Adrenal gland (tissue), 12 donors: Measurements from ENCODE around the gene PRR33. TPM values are rescaled to one million over a fixed set of nuclear protein-coding genes. Genes with fewer than 3 reads are reported as not detected.

ENCODE experiments used
- DNase-seq, 7 donors: peaks; one replicate each; pipeline ENCODE4 v3.0.0-alpha.2; 2019 to 2020
- H3K27ac ChIP-seq, 5 donors: fragments of 200-600 bp; sonication (generic) in 4 of 5; 1 replicate in 3 of 5; 2 replicates in 2 of 5; pipeline versions ENCODE4 v1.5.1 to v1.8.0; 2016 to 2020; ENCODE audit warnings: mild to moderate bottlenecking in 1 of 5
- H3K27me3 ChIP-seq: fragments of 200-600 bp; 2 replicates; pipeline ENCODE4 v1.8.0; 2021
- H3K36me3 ChIP-seq, 2 donors: fragments of 200-600 bp; replicated peaks in 1 of 2; 1 replicate in 1 of 2; 2 replicates in 1 of 2; pipeline versions ENCODE4 v1.5.1 to v1.8.0; 2018 to 2022
- H3K4me1 ChIP-seq, 2 donors: fragments of 200-600 bp; replicated peaks in 1 of 2; 1 replicate in 1 of 2; 2 replicates in 1 of 2; pipeline versions ENCODE4 v1.5.1 to v1.8.0; 2018 to 2021
- H3K4me3 ChIP-seq, 4 donors: fragments of 200-600 bp; sonication (generic) in 3 of 4; one replicate each; pipeline ENCODE4 v1.5.1; 2016 to 2018
- H3K9me3 ChIP-seq, 3 donors: fragments of 200-600 bp; sonication (generic) in 1 of 3; replicated peaks in 1 of 3; 1 replicate in 2 of 3; 2 replicates in 1 of 3; pipeline versions ENCODE4 v1.5.1 to v1.8.0; 2016 to 2021
- CTCF ChIP-seq, 6 experiments: fragments of 450-650 bp in 4 of 6; fragments of 200-600 bp in 2 of 6; sonication (generic) in 1 of 6; IDR thresholded peaks; 1 replicate in 5 of 6; 2 replicates in 1 of 6; pipeline versions ENCODE4 v1.5.1 to v1.8.0; 2016 to 2021; ENCODE audit warnings: antibody characterized with exemption in 6 of 6, mild to moderate bottlenecking in 2 of 6, moderate library complexity in 1 of 6
- POLR2A ChIP-seq, 2 donors: fragments of 450-650 bp; IDR thresholded peaks; one replicate each; pipeline ENCODE4 v1.6.1; 2017; ENCODE audit warnings: antibody characterized with exemption in 2 of 2, mild to moderate bottlenecking in 2 of 2, moderate library complexity in 1 of 2
- WGBS, 4 donors: extraction: QIAGEN DNeasy Blood & Tissue Kit in 2 of 4; methylation state at CpG; one replicate each; pipeline versions ENCODE4 v1.1.5 to v1.1.7; 2013 to 2017; 5-methylcytosine and 5-hydroxymethylcytosine counted together
- intact Hi-C, 2 donors: fragments of 100-400 bp; cut with DNase I; formaldehyde crosslinking; loops; one replicate each; pipeline versions ENCODE4 v1.14.1 to v1.15.0; 2022 to 2023
- polyA plus RNA-seq, 3 donors: library from polyadenylated mRNA; stranded (reverse); fragments of 200-250 nt in 2 of 3; fragments of 350-450 nt in 1 of 3; fragmentation: Illumina TruSeq in 1 of 3; extraction: RNeasy Lipid Tissue Mini Kit (QIAGEN cat#74804) in 1 of 3; gene quantifications; one replicate each; pipeline ENCODE4 v1.2.3, GENCODE V29; 2013 to 2014
- total RNA-seq, 9 donors: library from RNA; depleted of rRNA in 4 of 9; stranded (reverse); fragments of >200 nt in 4 of 9; fragments of 120-200 nt in 1 of 9; fragmentation: NEBNext Ultra II Directional in 1 of 9; extraction: Animal tissue kit (Norgen Biotek cat#: 25700) in 1 of 9; gene quantifications; one replicate each; pipeline versions ENCODE4 v1.1.0 to v1.2.4, GENCODE V29; 2013 to 2023
- donor health status: healthy with polysubstance abuse.
- donor health status: Bipolar disorder and iron deficiency.
- donor health status: DM: yes; HTN: yes; CAD: no.
- donor health status: DM: no; HTN: no; CAD: no.
- donor health status: DM: no; HTN: no; CAD: no.
- donor health status: DM: yes; HTN: yes; CAD: no.

The PRR33 gene
- total and polyA plus RNA-seq, 12 donors = 0.07 to 2.3 (median 0.25) TPM; not detected in 6

DNA sequence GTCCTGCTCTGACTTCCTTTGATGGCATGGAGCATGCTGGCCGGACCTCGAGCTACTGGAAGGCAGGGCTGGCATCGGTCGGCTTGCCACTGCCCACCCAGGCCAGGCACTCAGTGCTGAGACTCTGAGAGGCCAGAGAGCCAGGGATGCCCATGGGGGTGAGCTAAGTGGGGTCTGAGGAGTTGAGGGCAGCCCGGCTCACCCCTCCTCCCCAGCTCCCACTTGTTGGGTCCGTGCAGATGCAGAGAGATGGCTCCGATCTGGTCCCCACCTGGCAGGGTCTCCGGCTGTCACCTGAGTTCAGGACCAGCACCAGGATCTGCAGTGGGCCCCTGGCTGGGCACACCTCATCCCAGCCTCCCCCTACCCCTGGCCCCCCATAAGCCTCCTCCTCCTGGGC is 25.5 kb downstream of the PRR33 start:
- H3K27me3 ChIP-seq = no peaks in the 10 kb centered on the region
- H3K9me3 ChIP-seq = no peaks in the 10 kb centered on the region
- H3K36me3 ChIP-seq = no peaks in the 10 kb centered on the region
- H3K4me1 ChIP-seq = peaks cover 38 to 62% of the 10 kb centered on the region in 2 donors
- peak in 2 of 7 donors; percentile 45 to 50 for DNase-seq
- intact Hi-C loops = no loop called here
- TF ChIP-seq CTCF (IDR thresholded peaks at IDR 0.05) (no peak), POLR2A (IDR thresholded peaks at IDR 0.05) (no peak)
- peak overlapping the region in 2 of 4 donors; percentile 58 to 60 for H3K4me3 ChIP-seq
- peak overlapping the region; percentile 78 to 97 (median 88) for H3K27ac ChIP-seq
- WGBS, 4 donors = 44 to 60% (median 54%) methylated on average over 4 to 8 of the region's 8 CpGs

DNA sequence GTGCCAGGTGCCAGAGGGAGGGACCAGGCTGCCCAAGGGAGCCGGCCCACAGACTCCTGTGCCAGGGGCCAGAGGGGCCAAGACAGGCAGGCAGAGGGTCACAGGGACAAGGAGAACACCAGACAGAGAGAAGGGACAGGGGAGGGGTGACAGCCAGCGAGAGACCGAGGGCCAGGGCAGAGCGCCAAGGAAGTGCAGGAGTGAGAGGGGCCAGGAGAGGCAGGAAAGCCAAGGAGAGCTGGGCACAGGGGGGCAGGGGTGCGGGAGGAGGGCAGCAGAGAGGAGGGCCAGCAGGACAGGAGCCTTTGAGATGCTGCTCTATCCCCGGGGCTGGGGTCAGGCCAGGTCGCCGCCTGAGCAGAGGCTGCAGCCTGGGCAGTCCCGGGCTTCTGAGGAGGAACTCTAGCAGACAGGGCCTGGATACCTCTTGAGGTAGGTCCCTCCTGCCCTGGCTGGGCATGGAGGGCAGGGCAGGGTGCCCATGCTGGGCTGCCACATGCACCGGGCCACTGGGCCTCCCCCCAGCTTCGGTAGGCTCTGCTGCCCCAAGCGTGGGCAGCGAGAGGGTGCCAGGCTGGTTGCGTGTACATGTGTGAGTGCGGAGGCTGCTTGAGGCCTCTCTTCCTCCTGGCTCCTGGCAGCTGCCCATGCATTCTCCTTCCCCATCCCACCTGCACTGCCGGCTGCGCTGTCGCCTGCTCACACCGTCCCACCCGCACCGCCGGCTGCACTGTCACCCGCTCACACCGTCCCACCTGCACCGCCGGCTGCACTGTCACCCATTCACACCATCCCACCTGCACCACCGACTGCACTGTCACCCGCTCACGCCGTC is 26.6 kb downstream of the PRR33 start:
- no peaks in the 10 kb centered on the region for H3K27me3 ChIP-seq
- 33 to 63% (median 49%) methylated on average over 23 to 30 of the region's 30 CpGs for WGBS, 4 donors
- intact Hi-C loops = no loop called here
- H3K27ac ChIP-seq = peak overlapping the region; percentile 78 to 97 (median 88)
- peak overlapping the region in 3 of 4 donors; percentile 29 to 60 (median 58) for H3K4me3 ChIP-seq
- H3K9me3 ChIP-seq = no peaks in the 10 kb centered on the region
- peaks cover 31 to 58% of the 10 kb centered on the region in 2 donors for H3K4me1 ChIP-seq
- no peaks in the 10 kb centered on the region for H3K36me3 ChIP-seq
- DNase-seq = peak in 6 of 7 donors; percentile 76 to 88 (median 86)
- TF ChIP-seq CTCF (IDR thresholded peaks at IDR 0.05) (no peak), POLR2A (IDR thresholded peaks at IDR 0.05) (peak in 1 of 2 donors; percentile 60)

DNA sequence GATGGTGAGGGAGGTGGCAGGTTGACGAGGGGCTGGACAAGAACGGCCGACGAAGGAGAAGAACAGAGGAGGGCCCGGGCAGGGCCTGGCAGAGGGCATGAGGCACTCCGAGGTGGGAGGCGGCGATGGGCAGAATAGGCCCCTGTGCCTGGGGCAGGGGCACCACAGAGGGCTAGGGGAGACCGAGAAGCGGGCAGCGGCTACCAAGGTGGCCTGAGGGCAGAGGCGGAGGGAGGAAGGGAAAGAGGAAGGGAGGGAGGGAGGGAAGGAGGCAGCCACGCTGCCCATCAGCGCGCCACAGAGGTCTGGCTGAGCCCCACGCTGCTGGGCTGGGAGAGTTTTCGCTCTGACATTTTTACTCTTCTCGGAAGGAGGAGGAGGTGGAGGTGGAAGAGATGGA is 27.5 kb downstream of the PRR33 start:
- DNase-seq = no peak
- Histone ChIP-seq H3K4me3 (peak overlapping the region in 2 of 4 donors; percentile 58 to 60), H3K4me1 (peaks cover 31 to 58% of the 10 kb centered on the region in 2 donors), H3K27me3 (no peaks in the 10 kb centered on the region), H3K9me3 (no peaks in the 10 kb centered on the region), H3K27ac (peak overlapping the region; percentile 83 to 97 (median 88)), H3K36me3 (no peaks in the 10 kb centered on the region)
- WGBS, 4 donors = 22 to 35% (median 24%) methylated on average over 18 of the region's 18 CpGs
- TF ChIP-seq CTCF (IDR thresholded peaks at IDR 0.05) (no peak), POLR2A (IDR thresholded peaks at IDR 0.05) (peak; percentile 30 to 33)
- intact Hi-C loops = no loop called here

DNA sequence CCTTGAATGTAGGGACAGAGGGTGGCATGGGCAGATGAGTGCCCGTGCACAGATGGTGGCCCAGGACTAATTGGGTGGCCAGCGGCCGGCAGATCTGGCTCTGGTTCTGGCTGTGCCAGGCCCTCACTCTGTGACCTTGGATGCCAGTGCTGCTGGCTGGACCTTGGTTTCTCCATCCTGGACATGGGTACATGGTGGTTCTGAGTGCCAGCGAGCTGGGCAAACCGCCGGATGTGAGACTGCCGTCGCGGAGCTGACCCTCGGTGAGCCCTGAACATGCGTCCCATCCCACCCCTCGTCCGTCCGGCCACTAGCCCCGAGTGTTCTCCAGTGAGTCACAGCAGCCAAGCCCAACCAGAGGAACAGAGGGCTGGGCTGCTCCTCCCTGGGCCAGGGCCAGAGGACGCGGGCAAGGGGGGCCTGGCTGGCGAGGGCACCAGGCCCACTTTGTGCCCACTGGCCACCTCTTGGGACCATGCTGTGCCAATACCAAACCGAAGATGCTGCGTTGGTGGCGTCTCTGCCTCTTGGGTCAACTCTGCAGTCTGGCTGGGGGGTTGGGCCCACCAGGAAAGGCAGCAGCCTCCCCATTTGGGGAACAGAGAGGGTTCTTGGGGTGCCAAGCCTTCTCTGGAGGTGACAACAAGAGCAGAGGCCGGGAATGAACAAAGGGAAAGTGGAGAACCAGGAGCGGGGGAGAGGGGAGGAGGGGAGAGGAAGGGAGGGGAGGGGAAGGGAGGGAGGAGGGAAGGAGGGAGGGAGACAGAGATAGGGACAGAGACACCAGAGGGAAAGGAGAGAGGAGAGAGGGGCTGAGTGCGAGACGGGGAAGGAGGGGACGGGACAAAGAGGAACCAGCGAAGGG is 28.1 kb downstream of the PRR33 start:
- H3K36me3 ChIP-seq = no peaks in the 10 kb centered on the region
- TF ChIP-seq POLR2A (IDR thresholded peaks at IDR 0.05) = peak; percentile 2 to 79
- no peak for TF ChIP-seq CTCF (IDR thresholded peaks at IDR 0.05)
- H3K27ac ChIP-seq = peak overlapping the region; percentile 83 to 97 (median 88)
- peak overlapping the region in 3 of 4 donors; percentile 49 to 60 (median 58) for H3K4me3 ChIP-seq
- no peaks in the 10 kb centered on the region for H3K9me3 ChIP-seq
- peak; percentile 91 to 98 (median 96) for DNase-seq
- no peaks in the 10 kb centered on the region for H3K27me3 ChIP-seq
- WGBS, 4 donors = 7 to 22% (median 11%) methylated on average over 9 to 27 of the region's 27 CpGs
- intact Hi-C loops = no loop called here
- peaks cover 31 to 58% of the 10 kb centered on the region in 2 donors for H3K4me1 ChIP-seq
